ENCODE data around the gene DEF6.

DEF6 gene

GRCh38 chr6:35312076-35312800 lies 14.6 kb downstream of the DEF6 start:
- no peak for TF ChIP-seq CTCF (IDR thresholded peaks at IDR 0.05; ENCODE audit: low read depth, low read length)
- no peak overlapping the region for H3K4me3 ChIP-seq (ENCODE audit: low read depth, low read length)
- in situ Hi-C loops (cut with HindIII; ENCODE audit: low sequenced_read_pairs): no loop called here
- no peak for DNase-seq (ENCODE audit: low read depth, low spot score)

- in situ Hi-C loops (cut with HindIII; ENCODE audit: low sequenced_read_pairs): no loop called here
- no peak overlapping the region for H3K4me3 ChIP-seq (ENCODE audit: low read depth, low read length)
- DNase-seq (ENCODE audit: low read depth, low spot score): no peak
- no peak for TF ChIP-seq CTCF (IDR thresholded peaks at IDR 0.05; ENCODE audit: low read depth, low read length)
These were observed 15.2 kb downstream of the DEF6 start for GRCh38 chr6:35312807-35313206.

- no peak for DNase-seq (ENCODE audit: low read depth, low spot score)
- no peak for TF ChIP-seq CTCF (IDR thresholded peaks at IDR 0.05; ENCODE audit: low read depth, low read length)
- H3K4me3 ChIP-seq (ENCODE audit: low read depth, low read length): peak overlapping the region; percentile 46
- in situ Hi-C loops (cut with HindIII; ENCODE audit: low sequenced_read_pairs): no loop called here
These were observed 20.0 kb downstream of the DEF6 start for GRCh38 chr6:35317483-35318195.

GRCh38 chr6:35318196-35319171 lies 20.9 kb downstream of the DEF6 start:
- peak overlapping the region; percentile 46 for H3K4me3 ChIP-seq (ENCODE audit: low read depth, low read length)
- in situ Hi-C loops (cut with HindIII; ENCODE audit: low sequenced_read_pairs): no loop called here

GRCh38 chr6:35319346-35320030 lies 21.9 kb downstream of the DEF6 start:
- in situ Hi-C loops (cut with HindIII; ENCODE audit: low sequenced_read_pairs): no loop called here
- no peak for DNase-seq (ENCODE audit: low read depth, low spot score)
- TF ChIP-seq CTCF (IDR thresholded peaks at IDR 0.05; ENCODE audit: low read depth, low read length): no peak
- H3K4me3 ChIP-seq (ENCODE audit: low read depth, low read length): no peak overlapping the region

More at GRCh38 chr6:35318196-35319171, 20.9 kb downstream of the DEF6 start:
- DNase-seq (ENCODE audit: low read depth, low spot score): peak; percentile 82
- peak; percentile 12 for TF ChIP-seq CTCF (IDR thresholded peaks at IDR 0.05; ENCODE audit: low read depth, low read length)

- no peak overlapping the region for H3K4me3 ChIP-seq (ENCODE audit: low read depth, low read length)
- no peak for TF ChIP-seq CTCF (IDR thresholded peaks at IDR 0.05; ENCODE audit: low read depth, low read length)
- no peak for DNase-seq (ENCODE audit: low read depth, low spot score)
- in situ Hi-C loops (cut with HindIII; ENCODE audit: low sequenced_read_pairs): no loop called here
These were observed 22.4 kb downstream of the DEF6 start for GRCh38 chr6:35320031-35320410.
